SK-N-SH (cell line): ENCODE measurements around the gene BRPF3.

Experiments
- CTCF ChIP-seq: fragments of 200-600 bp; sonication (generic); IDR thresholded peaks from 2 replicates; pipeline ENCODE4 v1.6.1; 2017; ENCODE audit warnings: antibody characterized with exemption, mild to moderate bottlenecking, moderate library complexity
- EP300 ChIP-seq, 2 experiments: IDR thresholded peaks; 2 replicates each; pipeline versions ENCODE4 v1.4.0 to v1.6.1; 2012; ENCODE audit warnings: borderline replicate concordance in 1 of 2, low read depth in 1 of 2, low read length in 1 of 2
- EZH2phosphoT487 ChIP-seq: fragments of 200-600 bp; sonication (generic); IDR thresholded peaks from 2 replicates; pipeline ENCODE4 v1.6.1; 2017; ENCODE audit warnings: low read depth, mixed run types, mild to moderate bottlenecking, antibody characterized with exemption, moderate library complexity, borderline replicate concordance
- JUND ChIP-seq: IDR thresholded peaks from 2 replicates; pipeline ENCODE4 v1.4.0; 2012
- NRF1 ChIP-seq: IDR thresholded peaks from 2 replicates; pipeline ENCODE4 v1.6.1; 2012; ENCODE audit warnings: low read depth, mild to moderate bottlenecking, low read length
- POLR2AphosphoS5 ChIP-seq: IDR thresholded peaks from 2 replicates; pipeline ENCODE4 v1.6.1; 2012; ENCODE audit warnings: low read depth, low read length
- RAD21 ChIP-seq: IDR thresholded peaks from 2 replicates; pipeline ENCODE4 v1.6.1; 2012; ENCODE audit warnings: mild to moderate bottlenecking, low read length
- REST ChIP-seq: IDR thresholded peaks from 2 replicates; pipeline ENCODE4 v1.6.1; 2012; ENCODE audit warnings: mild to moderate bottlenecking, low read depth, low read length, moderate library complexity
- SMC3 ChIP-seq: IDR thresholded peaks from 2 replicates; pipeline ENCODE4 v1.6.1; 2012; ENCODE audit warnings: low read depth, low read length, improper control_type of control experiment
- TAF1 ChIP-seq: IDR thresholded peaks from 2 replicates; pipeline ENCODE4 v1.6.1; 2012; ENCODE audit warnings: low read depth, mild to moderate bottlenecking, low read length, moderate library complexity, borderline replicate concordance
- TCF12 ChIP-seq: IDR thresholded peaks from 2 replicates; pipeline ENCODE4 v1.4.0; 2012
- TEAD4 ChIP-seq: IDR thresholded peaks from 2 replicates; pipeline ENCODE4 v1.4.0; 2012; ENCODE audit warnings: mild to moderate bottlenecking, borderline replicate concordance; ENCODE audit not compliant: insufficient read depth
- TF ChIP-seq, protein P1 (sequence below): IDR thresholded peaks from 2 replicates; pipeline ENCODE4 v1.4.0; 2012; ENCODE audit warnings: low read depth, borderline replicate concordance

- TF ChIP-seq EZH2phosphoT487 = no peak
- no peak for TF ChIP-seq CTCF
- TF ChIP-seq SMC3 = no peak
- TF ChIP-seq TCF12 = no peak
- TF ChIP-seq EP300 (IDR thresholded peaks at IDR 0.05; ENCODE audit: borderline replicate concordance in 1 of 2, low read depth in 1 of 2, low read length in 1 of 2) = no peak
- no peak for TF ChIP-seq REST
- no peak for TF ChIP-seq TEAD4
- no peak for TF ChIP-seq TAF1
- TF ChIP-seq, protein P1, sequence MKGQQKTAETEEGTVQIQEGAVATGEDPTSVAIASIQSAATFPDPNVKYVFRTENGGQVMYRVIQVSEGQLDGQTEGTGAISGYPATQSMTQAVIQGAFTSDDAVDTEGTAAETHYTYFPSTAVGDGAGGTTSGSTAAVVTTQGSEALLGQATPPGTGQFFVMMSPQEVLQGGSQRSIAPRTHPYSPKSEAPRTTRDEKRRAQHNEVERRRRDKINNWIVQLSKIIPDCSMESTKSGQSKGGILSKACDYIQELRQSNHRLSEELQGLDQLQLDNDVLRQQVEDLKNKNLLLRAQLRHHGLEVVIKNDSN = no peak
- TF ChIP-seq POLR2AphosphoS5 = no peak
- TF ChIP-seq JUND = no peak
- TF ChIP-seq RAD21 = no peak
- TF ChIP-seq NRF1 = no peak
These were observed 70.5 kb downstream of the BRPF3 start for GRCh38 chr6:36266913-36267644.
